Measurements from ENCODE around the gene PRSS27. TPM values are rescaled to one million over a fixed set of nuclear protein-coding genes. Genes with fewer than 3 reads are reported as not detected.

Gene PRSS27
- total RNA-seq (2022; extraction: Qiagen RNA extraction; ENCODE audit: low read depth): 1.0 to 2.2 TPM (median 1.8 TPM) in 5 replicates

DNA sequence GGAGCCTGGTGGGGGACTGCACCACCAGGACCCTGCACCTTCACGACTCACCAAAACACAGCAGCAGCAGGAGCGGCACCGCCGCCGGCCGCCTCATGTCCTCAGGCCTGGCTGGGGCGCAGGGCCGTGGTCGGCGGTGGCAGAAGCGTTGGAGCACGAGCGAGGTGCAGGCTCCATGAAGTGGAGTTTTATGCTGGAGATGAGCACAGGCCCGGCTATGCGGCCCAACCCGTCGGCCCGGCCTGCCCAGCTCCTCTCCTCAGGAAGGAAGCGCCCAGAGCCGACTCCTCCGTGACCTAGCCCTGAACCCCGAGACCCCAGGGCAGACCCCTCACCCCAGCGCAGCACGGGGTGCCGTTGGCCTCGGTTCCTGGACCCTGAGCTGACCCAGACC is at the start of gene PRSS27:
Gene PRSS27 (minus strand): TSS at position 161 of the 394 bp plus-strand sequence. CDS start 64 bp downstream, at position 97.

DNA sequence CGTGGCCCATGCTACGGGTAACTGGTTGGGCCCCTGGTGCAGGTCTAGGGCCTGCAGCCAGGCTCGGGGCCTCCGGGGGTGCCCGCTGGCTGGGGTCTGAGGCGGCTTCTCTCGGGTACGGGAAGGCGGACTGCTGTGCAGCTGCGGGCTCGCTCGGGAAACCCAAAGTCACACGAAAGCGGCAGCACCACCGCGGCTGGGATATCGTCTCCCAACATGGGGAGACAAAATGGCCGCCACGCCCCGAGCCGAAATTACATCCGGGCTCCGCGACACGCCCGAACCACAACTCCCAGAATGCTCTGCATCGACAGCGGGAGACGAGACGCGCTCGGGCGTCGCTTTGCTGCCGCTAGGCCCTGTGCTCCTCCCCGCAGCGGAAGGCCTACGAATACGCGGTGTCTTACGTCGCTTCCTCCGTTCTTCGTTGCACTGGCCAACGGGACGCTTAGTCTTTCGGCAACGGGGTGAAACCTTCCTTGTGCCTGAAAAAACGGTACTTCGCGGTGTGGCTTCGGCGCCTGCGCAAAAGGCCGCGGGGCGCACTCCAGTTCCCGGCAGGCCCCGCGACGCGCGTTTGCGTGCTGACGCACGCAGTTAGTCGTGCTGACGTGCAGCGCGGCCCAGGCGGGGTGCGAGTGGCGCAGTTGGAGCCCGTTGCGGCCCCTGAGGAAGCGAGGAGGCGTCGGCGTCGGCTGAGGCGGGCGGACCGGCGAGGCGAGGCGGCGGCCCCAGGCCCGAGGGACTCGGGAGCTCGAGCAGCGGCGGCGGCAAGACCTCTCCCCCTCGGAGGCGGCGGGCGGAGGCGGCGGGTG is 32.2 kb upstream of the PRSS27 start, which contains the start of gene SRRM2:
Gene SRRM2 (plus strand): TSS at position 604 of the 815 bp plus-strand sequence. CDS start 3,727 bp downstream, outside the sequence.

DNA sequence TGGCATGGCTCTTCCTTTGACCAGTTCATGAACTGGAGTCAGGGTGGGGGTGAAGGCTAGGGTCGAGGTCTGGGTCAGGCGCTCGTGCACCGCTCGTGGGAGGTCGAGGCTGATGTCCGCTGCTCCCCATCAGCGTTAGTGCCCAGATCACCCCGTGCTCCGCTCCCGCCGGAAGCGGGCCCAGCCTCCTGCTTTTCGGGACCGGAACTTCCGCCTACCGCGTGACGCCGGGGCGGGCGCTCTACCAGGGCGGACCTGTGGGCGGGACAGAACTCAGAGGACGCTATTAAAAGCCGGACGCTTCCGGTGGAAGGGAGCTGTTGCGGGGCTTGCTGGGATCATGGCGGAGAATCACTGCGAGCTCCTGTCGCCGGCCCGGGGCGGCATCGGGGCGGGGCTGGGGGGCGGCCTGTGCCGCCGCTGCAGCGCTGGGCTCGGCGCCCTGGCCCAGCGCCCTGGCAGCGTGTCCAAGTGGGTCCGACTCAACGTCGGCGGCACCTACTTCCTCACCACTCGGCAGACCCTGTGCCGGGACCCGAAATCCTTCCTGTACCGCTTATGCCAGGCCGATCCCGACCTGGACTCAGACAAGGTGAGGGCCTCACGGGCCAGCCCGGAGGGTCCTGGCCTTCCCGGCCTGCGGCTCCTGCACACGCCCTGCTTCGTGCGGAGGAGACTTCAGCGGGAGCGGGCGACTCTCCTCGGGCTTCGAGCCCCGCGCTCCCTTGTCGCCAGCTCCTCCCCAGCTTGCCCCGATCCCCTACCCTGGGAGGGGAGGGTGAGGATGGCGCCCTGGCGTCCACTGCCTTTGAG is 37.6 kb downstream of the PRSS27 start, which contains the start of gene KCTD5:
Gene KCTD5 (plus strand): TSS at position 315 of the 813 bp plus-strand sequence. CDS start 26 bp downstream, at position 341.

Other genes with a start within 250 kb of the PRSS27 start
- 0.12 TPM in 1 of 5 replicates, not detected in the others for gene NTN3, start 248.9 kb downstream of the PRSS27 start, total RNA-seq (2022; extraction: Qiagen RNA extraction; ENCODE audit: low read depth)
- gene TBC1D24, start 245.1 kb downstream of the PRSS27 start, total RNA-seq (2022; extraction: Qiagen RNA extraction; ENCODE audit: low read depth): 5.1 to 8.9 TPM (median 8.5 TPM) in 5 replicates
- gene ATP6V0C, start 206.3 kb downstream of the PRSS27 start, total RNA-seq (2022; extraction: Qiagen RNA extraction; ENCODE audit: low read depth): 125 to 283 TPM (median 245 TPM) in 5 replicates
- gene AMDHD2, start 199.9 kb downstream of the PRSS27 start, total RNA-seq (2022; extraction: Qiagen RNA extraction; ENCODE audit: low read depth): 10.2 to 28.8 TPM (median 27.7 TPM) in 5 replicates
- not detected in 5 replicates for gene CEMP1, start 188.8 kb downstream of the PRSS27 start, total RNA-seq (2022; extraction: Qiagen RNA extraction; ENCODE audit: low read depth)
- gene PDPK1, start 182.2 kb downstream of the PRSS27 start, total RNA-seq (2022; extraction: Qiagen RNA extraction; ENCODE audit: low read depth): 22.0 to 25.6 TPM (median 22.4 TPM) in 5 replicates
- gene KCTD5, start 37.7 kb downstream of the PRSS27 start, total RNA-seq (2022; extraction: Qiagen RNA extraction; ENCODE audit: low read depth): 31.5 to 44.6 TPM (median 42.6 TPM) in 5 replicates
- 263 to 471 TPM (median 435 TPM) in 5 replicates for gene SRRM2, start 32.4 kb upstream of the PRSS27 start, total RNA-seq (2022; extraction: Qiagen RNA extraction; ENCODE audit: low read depth)
- gene ELOB, start 57.1 kb upstream of the PRSS27 start, total RNA-seq (2022; extraction: Qiagen RNA extraction; ENCODE audit: low read depth): 390 to 513 TPM (median 475 TPM) in 5 replicates
- not detected in 5 replicates for gene PRSS33, start 67.3 kb upstream of the PRSS27 start, total RNA-seq (2022; extraction: Qiagen RNA extraction; ENCODE audit: low read depth)
- gene PRSS41, start 78.2 kb upstream of the PRSS27 start, total RNA-seq (2022; extraction: Qiagen RNA extraction; ENCODE audit: low read depth): not detected in 5 replicates
- not detected in 5 replicates for gene PRSS21, start 97.0 kb upstream of the PRSS27 start, total RNA-seq (2022; extraction: Qiagen RNA extraction; ENCODE audit: low read depth)
- gene ZG16B, start 110.1 kb upstream of the PRSS27 start, total RNA-seq (2022; extraction: Qiagen RNA extraction; ENCODE audit: low read depth): 0.54 to 1.1 TPM (median 1.0 TPM) in 5 replicates
- gene PRSS22, start 137.9 kb upstream of the PRSS27 start, total RNA-seq (2022; extraction: Qiagen RNA extraction; ENCODE audit: low read depth): 1.0 to 2.5 TPM (median 1.6 TPM) in 5 replicates
- gene FLYWCH2, start 163.0 kb upstream of the PRSS27 start, total RNA-seq (2022; extraction: Qiagen RNA extraction; ENCODE audit: low read depth): 34.4 to 57.2 TPM (median 48.8 TPM) in 5 replicates
- gene FLYWCH1, start 191.7 kb upstream of the PRSS27 start, total RNA-seq (2022; extraction: Qiagen RNA extraction; ENCODE audit: low read depth): 15.9 to 31.8 TPM (median 26.8 TPM) in 5 replicates
- 0.85 to 3.2 TPM (median 2.4 TPM) in 5 replicates for gene KREMEN2, start 244.1 kb upstream of the PRSS27 start, total RNA-seq (2022; extraction: Qiagen RNA extraction; ENCODE audit: low read depth)
- 25.4 to 46.5 TPM (median 45.2 TPM) in 5 replicates for gene PAQR4, start 249.1 kb upstream of the PRSS27 start, total RNA-seq (2022; extraction: Qiagen RNA extraction; ENCODE audit: low read depth)

Measured in A549 treated with ZK216348 at 1 μM for 4 hours (cell line).